Endothelial cell of umbilical vein (primary cell): Measurements from ENCODE around the gene PIBF1. TPM values are rescaled to one million over a fixed set of nuclear protein-coding genes. Genes with fewer than 3 reads are reported as not detected.

ENCODE experiments used
- BruUV-seq: library from RNA; stranded (reverse); fragments of 400-500 nt; replicated peaks from 2 replicates; lab custom pipeline; 2021; lab: Mats Ljungman, UMichigan
- CTCF ChIA-PET: fragments of 300-600, 350-600 bp; sonication (Branson Sonifier 250); formaldehyde crosslinking; loops from one replicate; lab custom pipeline; 2021; ENCODE audit warnings: antibody characterized with exemption, inconsistent platforms; lab: Charles Lee
- POLR2A ChIA-PET: fragments of 300-600, 350-600 bp; sonication (Branson Sonifier 250); formaldehyde crosslinking; loops from one replicate; lab custom pipeline; 2021; ENCODE audit warnings: antibody characterized with exemption, inconsistent platforms; lab: Charles Lee
- DNase-seq: peaks from one replicate; pipeline ENCODE4 v3.0.0-alpha.2; 2011; ENCODE audit warnings: low read depth, low spot score
- FAIRE-seq: peaks from 2 replicates; lab custom pipeline; 2011; peaks lifted over from hg19 to GRCh38; lab: Jason Lieb, UNC
- H2AFZ ChIP-seq: 2 replicates; pipeline ENCODE4 v1.6.0; 2012; ENCODE audit warnings: low read depth, low read length, control low read depth, inconsistent platforms
- H3K27ac ChIP-seq: 2 replicates; pipeline ENCODE4 v1.5.1; 2011; ENCODE audit warnings: low read depth, mild to moderate bottlenecking, control low read depth, low read length, moderate library complexity; ENCODE audit not compliant: insufficient read depth
- H3K27me3 ChIP-seq, 2 experiments: 2 replicates each; pipeline versions ENCODE4 v1.6.0 to v1.6.1; 2011; ENCODE audit warnings: low read length in 2 of 2, mixed read lengths in 1 of 2; ENCODE audit not compliant: control insufficient read depth in 2 of 2, insufficient read depth in 2 of 2
- H3K36me3 ChIP-seq, 2 experiments: 2 replicates in 1 of 2; 3 replicates in 1 of 2; pipeline ENCODE4 v1.5.1; 2011; ENCODE audit warnings: low read length in 2 of 2, mild to moderate bottlenecking in 1 of 2, moderate library complexity in 1 of 2; ENCODE audit not compliant: control insufficient read depth in 2 of 2, insufficient read depth in 2 of 2; ENCODE audit errors: extremely low read depth in 1 of 2
- H3K4me1 ChIP-seq: 3 replicates; pipeline ENCODE4 v1.5.1; 2011; ENCODE audit warnings: mild to moderate bottlenecking, low read length; ENCODE audit not compliant: control insufficient read depth, insufficient read depth; ENCODE audit errors: extremely low read depth
- H3K4me2 ChIP-seq: 2 replicates; pipeline ENCODE4 v1.6.1; 2011; ENCODE audit warnings: low read length, control low read depth, mixed read lengths; ENCODE audit not compliant: insufficient read depth
- H3K4me3 ChIP-seq, 3 experiments: fragments of 200-600 bp in 1 of 3; sonication (generic), shearing (Covaris generic) in 1 of 3; replicated peaks in 1 of 3; 2 replicates each; pipeline ENCODE4 v1.5.1; 2011 to 2016; ENCODE audit warnings: control low read depth in 3 of 3, low read length in 3 of 3, mild to moderate bottlenecking in 2 of 3, inconsistent platforms in 1 of 3, low read depth in 1 of 3, moderate library complexity in 1 of 3; ENCODE audit not compliant: insufficient read depth in 1 of 3
- H3K79me2 ChIP-seq: 2 replicates; pipeline ENCODE4 v1.6.0; 2012; ENCODE audit warnings: low read length, inconsistent platforms; ENCODE audit not compliant: control insufficient read depth, insufficient read depth
- H3K9ac ChIP-seq: replicated peaks from 2 replicates; pipeline ENCODE3; 2011; ENCODE audit warnings: low read length, control low read depth; ENCODE audit not compliant: insufficient read depth; ENCODE audit errors: extremely low read depth
- H3K9me1 ChIP-seq: replicated peaks from 3 replicates; pipeline ENCODE4 v1.6.0; 2011; ENCODE audit warnings: mild to moderate bottlenecking, low read length; ENCODE audit not compliant: control insufficient read depth, insufficient read depth; ENCODE audit errors: extremely low read depth
- H3K9me3 ChIP-seq: replicated peaks from 2 replicates; pipeline ENCODE4 v1.5.1; 2012; ENCODE audit warnings: low read length, inconsistent platforms; ENCODE audit not compliant: control insufficient read depth, insufficient read depth
- H4K20me1 ChIP-seq: replicated peaks from 2 replicates; pipeline ENCODE3; 2011; ENCODE audit warnings: mild to moderate bottlenecking, low read length; ENCODE audit not compliant: control insufficient read depth, insufficient read depth; ENCODE audit errors: extremely low read depth
- FOS ChIP-seq: IDR thresholded peaks from 2 replicates; pipeline ENCODE4 v1.6.1; 2011; ENCODE audit warnings: mild to moderate bottlenecking, low read length, moderate library complexity, borderline replicate concordance; ENCODE audit not compliant: insufficient read depth
- GATA2 ChIP-seq: IDR thresholded peaks from 2 replicates; pipeline ENCODE4 v1.7.0; 2011; ENCODE audit warnings: low read depth, mild to moderate bottlenecking, moderate library complexity, mixed read lengths, low read length; ENCODE audit not compliant: insufficient read length, insufficient read depth
- JUN ChIP-seq: IDR thresholded peaks from 2 replicates; pipeline ENCODE4 v1.6.1; 2011; ENCODE audit warnings: borderline replicate concordance, low read depth; ENCODE audit not compliant: insufficient read length, insufficient read depth
- POLR2AphosphoS5 ChIP-seq: IDR thresholded peaks from 2 replicates; pipeline ENCODE4 v1.6.1; 2012; ENCODE audit warnings: low read depth, mild to moderate bottlenecking, control low read depth, low read length, moderate library complexity; ENCODE audit not compliant: insufficient read depth
- dilution Hi-C: fragments of 300-500 bp; cut with MboI; formaldehyde crosslinking; loops from one replicate; pipeline ENCODE4 v1.15.0; 2019; ENCODE audit warnings: low sequenced_read_pairs; ENCODE audit not compliant: extremely low pct_ligation_motif_present
- intact Hi-C: fragments of 100-400 bp; cut with micrococcal nuclease; formaldehyde crosslinking; loops from one replicate; pipeline ENCODE4 v1.10.0; 2022
- polyA plus RNA-seq, 4 experiments: library from polyadenylated mRNA; depleted of rRNA in 3 of 4; stranded (reverse) in 3 of 4; unstranded in 1 of 4; fragments of >200 nt; gene quantifications; 2 replicates each; pipeline versions ENCODE4 v1.2.1 to v1.2.3, GENCODE V29; 2011 to 2012; ENCODE audit warnings: missing spikeins in 1 of 4
- total RNA-seq: library from RNA; stranded (reverse); gene quantifications from 2 replicates; pipeline ENCODE4 v1.2.3, GENCODE V29; 2021
- TF ChIP-seq, protein P1 (sequence below), 2 donors: IDR thresholded peaks; 1 replicate in 1 of 2; 2 replicates in 1 of 2; pipeline ENCODE4 v1.5.1; 2011; ENCODE audit warnings: low read length in 2 of 2, mild to moderate bottlenecking in 2 of 2, moderate library complexity in 2 of 2, control low read depth in 1 of 2, inconsistent platforms in 1 of 2, low read depth in 1 of 2; ENCODE audit not compliant: insufficient read depth in 1 of 2; ENCODE audit errors: extremely low read depth in 1 of 2

The PIBF1 gene
- total and polyA plus RNA-seq, 2 donors (not counting 3 experiments of a cell fraction or from before 2014, with no cell fraction given), result 1.4 to 18.4 TPM

DNA sequence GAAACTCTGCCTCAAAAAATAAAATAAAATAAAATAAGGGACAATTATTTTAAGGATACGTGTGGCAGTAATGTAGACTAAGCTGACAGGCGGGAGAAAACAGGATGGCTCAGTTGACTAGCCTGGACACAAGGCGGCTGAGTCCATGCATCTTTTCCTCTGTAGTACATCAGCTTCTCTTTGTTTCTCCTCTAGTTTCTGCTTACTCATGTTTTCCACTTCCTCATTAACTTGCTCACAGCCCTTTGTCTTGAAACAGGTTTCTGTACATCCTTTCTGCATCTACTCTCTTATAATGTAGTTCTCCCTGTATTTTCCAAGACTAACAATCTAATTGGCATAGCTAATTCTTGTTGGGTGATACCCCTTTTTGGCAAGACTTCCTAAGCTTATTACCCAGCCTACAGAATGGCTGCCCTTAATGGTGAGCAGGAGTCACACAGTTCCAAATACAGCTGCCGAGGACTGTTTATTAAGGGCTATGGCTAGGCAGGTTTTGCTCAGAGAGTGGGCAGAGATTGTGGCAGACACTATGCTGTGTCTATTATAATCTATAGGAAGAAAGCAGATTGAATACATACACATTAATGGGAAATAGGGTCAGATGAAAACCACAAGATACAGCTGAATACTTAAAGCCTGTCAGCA lies 218.2 kb downstream of the PIBF1 start:
- Histone ChIP-seq H2AFZ (peak overlapping the region; percentile 60), H3K4me3 (no peak overlapping the region), H3K4me2 (no peak overlapping the region), H3K9me3 (no peaks in the 10 kb centered on the region), H3K9me1 (no peaks in the 10 kb centered on the region), H4K20me1 (no peaks in the 10 kb centered on the region), H3K27me3 (no peaks in the 10 kb centered on the region), H3K4me1 (peaks cover 5% of the 10 kb centered on the region), H3K9ac (no peak overlapping the region), H3K79me2 (no peaks in the 10 kb centered on the region), H3K36me3 (no peaks in the 10 kb centered on the region), H3K27ac (peak overlapping the region; percentile 25)
- no TSS peak for BruUV-seq
- intact Hi-C loops, result no loop called here
- dilution Hi-C loops, result no loop called here
- TF ChIP-seq GATA2, result no peak
- TF ChIP-seq POLR2AphosphoS5, result no peak
- TF ChIP-seq, protein P1, sequence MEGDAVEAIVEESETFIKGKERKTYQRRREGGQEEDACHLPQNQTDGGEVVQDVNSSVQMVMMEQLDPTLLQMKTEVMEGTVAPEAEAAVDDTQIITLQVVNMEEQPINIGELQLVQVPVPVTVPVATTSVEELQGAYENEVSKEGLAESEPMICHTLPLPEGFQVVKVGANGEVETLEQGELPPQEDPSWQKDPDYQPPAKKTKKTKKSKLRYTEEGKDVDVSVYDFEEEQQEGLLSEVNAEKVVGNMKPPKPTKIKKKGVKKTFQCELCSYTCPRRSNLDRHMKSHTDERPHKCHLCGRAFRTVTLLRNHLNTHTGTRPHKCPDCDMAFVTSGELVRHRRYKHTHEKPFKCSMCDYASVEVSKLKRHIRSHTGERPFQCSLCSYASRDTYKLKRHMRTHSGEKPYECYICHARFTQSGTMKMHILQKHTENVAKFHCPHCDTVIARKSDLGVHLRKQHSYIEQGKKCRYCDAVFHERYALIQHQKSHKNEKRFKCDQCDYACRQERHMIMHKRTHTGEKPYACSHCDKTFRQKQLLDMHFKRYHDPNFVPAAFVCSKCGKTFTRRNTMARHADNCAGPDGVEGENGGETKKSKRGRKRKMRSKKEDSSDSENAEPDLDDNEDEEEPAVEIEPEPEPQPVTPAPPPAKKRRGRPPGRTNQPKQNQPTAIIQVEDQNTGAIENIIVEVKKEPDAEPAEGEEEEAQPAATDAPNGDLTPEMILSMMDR (IDR thresholded peaks at IDR 0.05; ENCODE audit: extremely low read depth in 1 of 2, insufficient read depth in 1 of 2, low read depth in 1 of 2, low read length in 2 of 2), result no peak
- TF ChIP-seq FOS, result no peak
- TF ChIP-seq JUN, result peak; percentile 8
- DNase-seq, result peak; percentile 82
- POLR2A ChIA-PET, result interaction anchor here (0.5 kb wide), 1 partner anchor 10 kb away, joined by 8 read pairs; no protein-coding TSS in a partner anchor
- FAIRE-seq, result peak; percentile 64
- CTCF ChIA-PET, result interaction anchor here (1.1 kb wide), 1 partner anchor 14 kb away, joined by 3 read pairs; no protein-coding TSS in a partner anchor
